ENCODE measurements around the gene SPINK2.

GRCh38 chr4:56799161-56799759, 22.2 kb downstream of the SPINK2 start:
- TF ChIP-seq POLR2A (IDR thresholded peaks at IDR 0.05) (no peak), CTCF (IDR thresholded peaks at IDR 0.05) (no peak), POLR2AphosphoS5 (IDR thresholded peaks at IDR 0.05) (no peak)
